Dedifferentiated amniotic fluid mesenchymal stem cell (primary cell): ENCODE data around the gene KIR2DL1.
"Not testable (repeated sequence)": the region's sequence is repeated elsewhere in the genome, so short reads cannot be mapped to it uniquely, and the experiment has no call there.

ENCODE experiments used
- DNase-seq: peaks from one replicate; pipeline ENCODE4 v3.0.0-alpha.2; 2016; ENCODE audit errors: extremely low spot score

The KIR2DL1 gene

GRCh38 chr19:54769646-54770045, at the start of gene KIR2DL1:
Gene KIR2DL1, plus strand, starts transcription at chr19:54769793. Its CDS starts 58 bp downstream, at chr19:54769851.
- DNase-seq: not testable (repeated sequence)

GRCh38 chr19:54724142-54724541, 45.5 kb upstream of the KIR2DL1 start, which contains the start of gene KIR3DL3:
Gene KIR3DL3, plus strand, starts transcription at chr19:54724442. Its CDS starts 55 bp downstream, at chr19:54724497.
- no peak for DNase-seq

- DNase-seq: no peak
Observed at GRCh38 chr19:54724644-54725043, 44.9 kb upstream of the KIR2DL1 start.

GRCh38 chr19:54725321-54725720, 44.3 kb upstream of the KIR2DL1 start:
- DNase-seq: no peak

- DNase-seq: no peak
Observed at GRCh38 chr19:54727562-54727961, 42.0 kb upstream of the KIR2DL1 start.

- no peak for DNase-seq
Observed at GRCh38 chr19:54728167-54728566, 41.4 kb upstream of the KIR2DL1 start.

GRCh38 chr19:54729416-54730188, 40.0 kb upstream of the KIR2DL1 start:
- DNase-seq: no peak

GRCh38 chr19:54731191-54731590, 38.4 kb upstream of the KIR2DL1 start:
- no peak for DNase-seq

- not testable (repeated sequence) for DNase-seq
Observed at GRCh38 chr19:54738306-54738705, 31.3 kb upstream of the KIR2DL1 start, which contains the start of gene KIR2DL3. Gene KIR2DL3, plus strand, starts transcription at chr19:54738513. Its CDS starts 33 bp downstream, at chr19:54738546.

- no peak for DNase-seq
Observed at GRCh38 chr19:54738715-54739114, 30.9 kb upstream of the KIR2DL1 start.

- no peak for DNase-seq
Observed at GRCh38 chr19:54739587-54740497, 29.8 kb upstream of the KIR2DL1 start.

- DNase-seq: not testable (repeated sequence)
Observed at GRCh38 chr19:54741950-54742349, 27.6 kb upstream of the KIR2DL1 start.

GRCh38 chr19:54744080-54744479, 25.5 kb upstream of the KIR2DL1 start:
- DNase-seq: not testable (repeated sequence)

GRCh38 chr19:54747614-54748322, 21.8 kb upstream of the KIR2DL1 start:
- not testable (repeated sequence) for DNase-seq

GRCh38 chr19:54750276-54750675, 19.3 kb upstream of the KIR2DL1 start:
- not testable (repeated sequence) for DNase-seq

GRCh38 chr19:54756204-54757110, 13.1 kb upstream of the KIR2DL1 start:
- DNase-seq: not testable (repeated sequence)

GRCh38 chr19:54758577-54758976, 11.0 kb upstream of the KIR2DL1 start:
- DNase-seq: not testable (repeated sequence)

GRCh38 chr19:54764219-54764618, 5.4 kb upstream of the KIR2DL1 start:
- DNase-seq: not testable (repeated sequence)

- DNase-seq: not testable (repeated sequence)
Observed at GRCh38 chr19:54766464-54766863, 3.1 kb upstream of the KIR2DL1 start.

GRCh38 chr19:54770511-54770910, 918 bp downstream of the KIR2DL1 start:
- not testable (repeated sequence) for DNase-seq
